ENCODE results near the gene TAF1D.
"Not testable (repeated sequence)": the region's sequence is repeated elsewhere in the genome, so short reads cannot be mapped to it uniquely, and the experiment has no call there.

The TAF1D gene

DNA sequence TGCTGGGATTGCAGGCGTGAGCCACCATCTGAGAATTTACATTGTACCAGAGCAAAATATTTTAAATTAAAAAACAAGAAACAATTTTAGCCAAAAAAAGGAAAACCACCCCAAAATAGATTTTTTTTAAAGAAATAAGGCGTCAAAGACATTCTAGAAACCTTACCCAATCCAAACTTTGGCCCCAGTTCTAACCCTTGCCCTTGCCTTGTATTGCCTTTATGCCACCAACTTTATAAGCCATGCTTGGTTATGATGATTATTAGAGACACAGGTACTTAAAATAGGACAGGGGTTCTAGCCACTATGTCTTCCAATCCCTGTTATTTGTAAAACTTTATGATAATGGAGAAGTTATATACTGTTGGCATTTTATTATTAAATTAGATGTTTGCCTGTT is 11.9 kb upstream of the TAF1D start:
- Histone ChIP-seq H3K4me1 (ENCODE audit: insufficient read depth, low read length, severe bottlenecking) (no peaks in the 10 kb centered on the region), H3K27ac (ENCODE audit: low read depth, low read length, poor library complexity, severe bottlenecking) (no peak overlapping the region), H3K9me2 (ENCODE audit: low read depth, low read length) (no peaks in the 10 kb centered on the region), H3K9ac (ENCODE audit: low read length) (no peak overlapping the region), H3K27me3 (ENCODE audit: insufficient read depth, low read length) (no peaks in the 10 kb centered on the region), H3K79me2 (ENCODE audit: insufficient read depth, low read length) (no peaks in the 10 kb centered on the region), H3F3A (ENCODE audit: insufficient read depth, low read length) (no peaks in the 10 kb centered on the region), H3K9me3 (ENCODE audit: low read length) (no peaks in the 10 kb centered on the region), H4K20me1 (ENCODE audit: insufficient read depth, low read length) (no peaks in the 10 kb centered on the region), H3K4me2 (ENCODE audit: low read length) (no peak overlapping the region), H3K36me3 (ENCODE audit: insufficient read depth, low read length) (peaks cover 53% of the 10 kb centered on the region), H2AFZ (ENCODE audit: low read length) (no peak overlapping the region), H3K4me3 (ENCODE audit: low read depth, low read length, poor library complexity, severe bottlenecking) (no peak overlapping the region)
- no peak for TF ChIP-seq EZH2 (IDR thresholded peaks at IDR 0.05; ENCODE audit: borderline replicate concordance, low read length)
- TF ChIP-seq, protein P1, sequence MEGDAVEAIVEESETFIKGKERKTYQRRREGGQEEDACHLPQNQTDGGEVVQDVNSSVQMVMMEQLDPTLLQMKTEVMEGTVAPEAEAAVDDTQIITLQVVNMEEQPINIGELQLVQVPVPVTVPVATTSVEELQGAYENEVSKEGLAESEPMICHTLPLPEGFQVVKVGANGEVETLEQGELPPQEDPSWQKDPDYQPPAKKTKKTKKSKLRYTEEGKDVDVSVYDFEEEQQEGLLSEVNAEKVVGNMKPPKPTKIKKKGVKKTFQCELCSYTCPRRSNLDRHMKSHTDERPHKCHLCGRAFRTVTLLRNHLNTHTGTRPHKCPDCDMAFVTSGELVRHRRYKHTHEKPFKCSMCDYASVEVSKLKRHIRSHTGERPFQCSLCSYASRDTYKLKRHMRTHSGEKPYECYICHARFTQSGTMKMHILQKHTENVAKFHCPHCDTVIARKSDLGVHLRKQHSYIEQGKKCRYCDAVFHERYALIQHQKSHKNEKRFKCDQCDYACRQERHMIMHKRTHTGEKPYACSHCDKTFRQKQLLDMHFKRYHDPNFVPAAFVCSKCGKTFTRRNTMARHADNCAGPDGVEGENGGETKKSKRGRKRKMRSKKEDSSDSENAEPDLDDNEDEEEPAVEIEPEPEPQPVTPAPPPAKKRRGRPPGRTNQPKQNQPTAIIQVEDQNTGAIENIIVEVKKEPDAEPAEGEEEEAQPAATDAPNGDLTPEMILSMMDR (IDR thresholded peaks at IDR 0.05; ENCODE audit: low read length) = no peak

DNA sequence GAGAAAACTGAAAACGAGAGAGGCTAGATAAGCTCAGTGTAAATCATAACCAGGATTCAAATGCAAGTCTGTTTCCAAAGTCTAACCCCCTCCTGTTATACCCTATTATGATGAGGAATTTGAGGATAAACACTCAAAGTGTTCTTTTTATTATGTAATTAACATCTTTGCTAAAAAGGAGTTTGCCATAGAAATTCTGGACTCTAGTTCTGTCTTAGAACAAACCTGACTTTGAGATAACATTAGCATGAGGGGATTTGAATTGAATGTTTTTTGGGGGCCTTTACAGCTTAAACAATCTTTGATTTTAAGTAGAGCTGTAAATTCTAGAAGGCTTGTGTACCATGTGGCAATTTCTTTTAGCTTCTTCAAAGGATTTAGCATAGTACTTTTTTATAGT is 9.7 kb upstream of the TAF1D start:
- no peak overlapping the region for H3K9ac ChIP-seq (ENCODE audit: low read length)
- no peak overlapping the region for H2AFZ ChIP-seq (ENCODE audit: low read length)
- H3K27me3 ChIP-seq (ENCODE audit: insufficient read depth, low read length) = no peaks in the 10 kb centered on the region
- H3K9me3 ChIP-seq (ENCODE audit: low read length) = no peaks in the 10 kb centered on the region
- no peaks in the 10 kb centered on the region for H3K79me2 ChIP-seq (ENCODE audit: insufficient read depth, low read length)
- H4K20me1 ChIP-seq (ENCODE audit: insufficient read depth, low read length) = no peaks in the 10 kb centered on the region
- TF ChIP-seq, protein P1 (IDR thresholded peaks at IDR 0.05; ENCODE audit: low read length) = no peak
- TF ChIP-seq EZH2 (IDR thresholded peaks at IDR 0.05; ENCODE audit: borderline replicate concordance, low read length) = no peak
- peaks cover 34% of the 10 kb centered on the region for H3K36me3 ChIP-seq (ENCODE audit: insufficient read depth, low read length)
- no peaks in the 10 kb centered on the region for H3F3A ChIP-seq (ENCODE audit: insufficient read depth, low read length)
- H3K4me3 ChIP-seq (ENCODE audit: low read depth, low read length, poor library complexity, severe bottlenecking) = no peak overlapping the region
- H3K4me1 ChIP-seq (ENCODE audit: insufficient read depth, low read length, severe bottlenecking) = no peaks in the 10 kb centered on the region
- no peaks in the 10 kb centered on the region for H3K9me2 ChIP-seq (ENCODE audit: low read depth, low read length)
- no peak overlapping the region for H3K4me2 ChIP-seq (ENCODE audit: low read length)
- no peak overlapping the region for H3K27ac ChIP-seq (ENCODE audit: low read depth, low read length, poor library complexity, severe bottlenecking)

DNA sequence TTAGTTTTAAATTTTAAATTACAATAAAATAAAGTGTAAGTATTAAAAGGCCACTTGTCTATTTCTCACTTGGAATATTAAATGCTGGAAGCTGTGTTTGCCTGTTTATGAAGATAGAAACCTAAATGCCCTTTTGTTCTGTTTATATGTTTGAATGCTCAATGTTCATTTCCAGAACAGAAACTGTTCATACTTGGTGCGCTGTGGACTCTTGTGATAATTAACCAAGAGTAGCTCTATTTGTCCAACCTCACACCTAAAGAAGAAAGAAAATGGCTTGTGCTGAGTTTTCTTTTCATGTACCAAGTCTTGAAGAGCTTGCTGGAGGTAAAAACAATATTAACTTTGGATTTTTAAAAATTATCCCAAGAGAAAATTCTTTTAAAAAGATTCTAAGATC is 5.8 kb upstream of the TAF1D start:
- Histone ChIP-seq H2AFZ (ENCODE audit: low read length) (no peak overlapping the region), H3K36me3 (ENCODE audit: insufficient read depth, low read length) (peaks cover 23% of the 10 kb centered on the region; the same call in 1 of the 2 replicates), H3K4me2 (ENCODE audit: low read length) (no peak overlapping the region), H3K9me3 (ENCODE audit: low read length) (no peaks in the 10 kb centered on the region), H3F3A (ENCODE audit: insufficient read depth, low read length) (no peaks in the 10 kb centered on the region), H4K20me1 (ENCODE audit: insufficient read depth, low read length) (no peaks in the 10 kb centered on the region), H3K27me3 (ENCODE audit: insufficient read depth, low read length) (no peaks in the 10 kb centered on the region), H3K4me3 (ENCODE audit: low read depth, low read length, poor library complexity, severe bottlenecking) (no peak overlapping the region), H3K9ac (ENCODE audit: low read length) (no peak overlapping the region), H3K9me2 (ENCODE audit: low read depth, low read length) (no peaks in the 10 kb centered on the region), H3K27ac (ENCODE audit: low read depth, low read length, poor library complexity, severe bottlenecking) (no peak overlapping the region), H3K4me1 (ENCODE audit: insufficient read depth, low read length, severe bottlenecking) (peaks cover 17% of the 10 kb centered on the region), H3K79me2 (ENCODE audit: insufficient read depth, low read length) (peaks cover 8% of the 10 kb centered on the region)
- no peak for TF ChIP-seq EZH2 (IDR thresholded peaks at IDR 0.05; ENCODE audit: borderline replicate concordance, low read length)

DNA sequence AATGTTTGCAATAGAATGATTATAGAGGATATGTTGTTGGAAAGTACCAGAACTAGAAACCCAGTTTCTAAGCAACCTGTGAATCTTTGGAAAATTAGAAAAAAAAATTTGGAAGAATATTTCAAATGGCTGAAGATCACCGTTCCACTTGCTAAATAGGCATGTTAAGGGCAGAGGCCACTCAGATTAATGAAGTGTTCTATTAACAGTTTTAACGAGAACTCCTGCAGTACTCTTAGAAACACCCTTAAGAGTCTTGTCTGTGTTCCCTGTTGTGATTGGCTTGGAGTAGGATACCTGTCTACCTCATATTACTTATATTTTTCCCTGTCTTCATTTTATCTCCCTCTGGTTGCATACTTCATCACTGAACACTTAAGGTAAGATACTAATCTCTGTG is 4.8 kb upstream of the TAF1D start:
- H3K27me3 ChIP-seq (ENCODE audit: insufficient read depth, low read length) = no peaks in the 10 kb centered on the region
- TF ChIP-seq EZH2 (IDR thresholded peaks at IDR 0.05; ENCODE audit: borderline replicate concordance, low read length) = no peak
- TF ChIP-seq, protein P1 (IDR thresholded peaks at IDR 0.05; ENCODE audit: low read length) = no peak
- no peak overlapping the region for H3K4me2 ChIP-seq (ENCODE audit: low read length)
- no peak overlapping the region for H2AFZ ChIP-seq (ENCODE audit: low read length)
- no peak overlapping the region for H3K4me3 ChIP-seq (ENCODE audit: low read depth, low read length, poor library complexity, severe bottlenecking)
- peaks cover 13% of the 10 kb centered on the region for H3K79me2 ChIP-seq (ENCODE audit: insufficient read depth, low read length)
- no peak overlapping the region for H3K9ac ChIP-seq (ENCODE audit: low read length)
- no peaks in the 10 kb centered on the region for H4K20me1 ChIP-seq (ENCODE audit: insufficient read depth, low read length)
- H3F3A ChIP-seq (ENCODE audit: insufficient read depth, low read length) = no peaks in the 10 kb centered on the region
- no peak overlapping the region for H3K27ac ChIP-seq (ENCODE audit: low read depth, low read length, poor library complexity, severe bottlenecking)
- no peaks in the 10 kb centered on the region for H3K9me2 ChIP-seq (ENCODE audit: low read depth, low read length)
- no peaks in the 10 kb centered on the region for H3K9me3 ChIP-seq (ENCODE audit: low read length)
- H3K4me1 ChIP-seq (ENCODE audit: insufficient read depth, low read length, severe bottlenecking) = peaks cover 19% of the 10 kb centered on the region
- H3K36me3 ChIP-seq (ENCODE audit: insufficient read depth, low read length) = peaks cover 21% of the 10 kb centered on the region; the same call in 1 of the 2 replicates

DNA sequence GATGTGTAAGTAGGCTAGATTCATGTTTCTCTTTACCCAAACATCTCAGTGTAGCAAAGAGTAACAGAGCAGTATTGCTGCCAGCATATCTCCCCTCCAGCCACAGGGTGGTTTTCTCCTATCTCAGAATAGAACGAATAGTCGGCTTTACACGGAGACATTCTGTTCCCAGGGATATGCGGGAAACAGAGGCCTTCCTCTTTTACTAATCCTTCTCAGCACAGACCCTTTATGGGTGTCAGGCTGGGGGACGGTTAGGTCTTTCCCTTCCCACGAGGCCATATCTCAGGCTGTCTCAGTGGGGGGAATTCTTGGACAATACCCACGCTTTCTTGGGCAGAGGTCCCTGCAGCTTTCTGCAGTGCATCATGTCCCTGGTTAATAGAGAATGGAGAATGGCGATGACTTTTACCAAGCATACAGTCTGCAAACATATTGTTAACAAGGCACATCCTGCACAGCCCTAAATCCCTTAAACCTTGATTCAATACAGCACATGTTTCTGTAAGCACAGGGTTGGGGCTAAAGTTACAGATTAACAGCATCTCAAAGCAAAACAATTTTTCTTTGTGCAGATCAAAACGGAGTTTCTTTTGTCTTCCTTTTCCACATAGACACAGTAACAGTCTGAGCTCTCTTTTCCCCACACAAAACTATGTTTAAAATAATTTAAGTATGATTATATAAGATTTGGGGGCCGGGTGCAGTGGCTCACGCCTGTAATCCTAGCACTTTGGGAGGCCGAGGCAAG is 3.9 kb upstream of the TAF1D start:
- not testable (repeated sequence) for H2AFZ ChIP-seq (ENCODE audit: low read length); H3K9me2 ChIP-seq (ENCODE audit: low read depth, low read length); H3F3A ChIP-seq (ENCODE audit: insufficient read depth, low read length); H3K9ac ChIP-seq (ENCODE audit: low read length); H3K27me3 ChIP-seq (ENCODE audit: insufficient read depth, low read length); H4K20me1 ChIP-seq (ENCODE audit: insufficient read depth, low read length); H3K27ac ChIP-seq (ENCODE audit: low read depth, low read length, poor library complexity, severe bottlenecking); H3K9me3 ChIP-seq (ENCODE audit: low read length); H3K4me2 ChIP-seq (ENCODE audit: low read length); H3K4me3 ChIP-seq (ENCODE audit: low read depth, low read length, poor library complexity, severe bottlenecking)
- peaks cover 22% of the 10 kb centered on the region for H3K79me2 ChIP-seq (ENCODE audit: insufficient read depth, low read length)
- peaks cover 19% of the 10 kb centered on the region for H3K4me1 ChIP-seq (ENCODE audit: insufficient read depth, low read length, severe bottlenecking)
- peaks cover 21% of the 10 kb centered on the region for H3K36me3 ChIP-seq (ENCODE audit: insufficient read depth, low read length)

All from OCI-LY1 (cell line).